ENCODE results near the gene RBM12.

DNA sequence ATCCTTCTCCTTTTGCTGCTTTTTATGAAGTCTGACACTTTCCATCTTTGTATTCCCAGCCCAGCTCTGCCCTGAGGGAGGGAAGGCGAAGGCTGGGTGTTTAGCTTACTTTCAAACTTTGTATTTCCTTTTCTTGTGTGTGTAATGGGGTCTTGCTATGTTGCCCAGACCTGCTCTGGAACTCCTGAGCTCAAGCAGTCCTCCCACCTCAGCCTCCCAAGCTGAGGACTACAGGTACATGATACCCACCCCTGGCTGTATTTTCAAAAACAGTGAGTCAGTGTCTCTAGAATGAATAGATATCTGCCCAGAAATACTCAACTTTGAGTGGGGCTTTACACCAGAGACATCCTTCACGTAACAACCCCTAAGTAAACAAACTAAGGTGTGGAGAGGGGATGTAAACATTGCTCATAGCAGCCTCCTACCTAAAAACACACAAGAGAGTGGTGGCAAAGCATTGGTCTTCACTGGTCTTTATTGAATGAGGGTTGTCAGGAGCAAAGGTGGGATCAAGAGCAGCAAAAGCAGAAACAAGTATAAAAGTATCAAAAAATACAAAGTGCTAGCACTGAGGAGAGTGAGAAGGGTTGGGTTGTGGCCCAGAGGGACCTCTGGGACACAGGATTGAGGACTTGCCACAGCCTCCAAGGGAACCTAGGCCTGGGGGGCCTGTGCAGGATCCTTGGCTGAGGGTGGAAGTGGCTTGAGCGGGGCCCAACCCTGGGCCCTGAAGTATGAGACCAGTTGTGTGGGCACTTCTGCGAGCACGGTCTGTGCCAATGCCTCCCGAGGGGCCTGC lies 38.9 kb downstream of the RBM12 start:
- no peak for TF ChIP-seq TAF1 (IDR thresholded peaks at IDR 0.05; ENCODE audit: low read depth, low read length)
- TF ChIP-seq POLR2A (IDR thresholded peaks at IDR 0.05; ENCODE audit: low read depth, low read length), result no peak
- no peak for TF ChIP-seq POLR2AphosphoS5 (IDR thresholded peaks at IDR 0.05; ENCODE audit: low read depth, low read length)
- TF ChIP-seq POU2F2 (IDR thresholded peaks at IDR 0.05; ENCODE audit: low read depth, low read length), result no peak

All from GM12891 (cell line).